ENCODE measurements around the gene THOC6.
A peak's percentile ranks its signal among the peaks of the same experiment; 100 is the strongest.

GRCh38 chr16:3059041-3059722 lies 35.3 kb downstream of the THOC6 start:
- TF ChIP-seq ZNF335 (tag by site-specific recombination; conservative IDR thresholded peaks at IDR 0.05) (peak; percentile 79), CTCF (tag by site-specific recombination; IDR thresholded peaks at IDR 0.05) (peak; percentile 99), ZNF146 (tag by site-specific recombination; IDR thresholded peaks at IDR 0.05) (no peak), ZNF24 (tag by site-specific recombination; IDR thresholded peaks at IDR 0.05) (0 out of 2 replicates have a peak, but pooled peaks have one; percentile 17), ZNF664 (tag by site-specific recombination; IDR thresholded peaks at IDR 0.05) (no peak), SETDB1 (IDR thresholded peaks at IDR 0.05; ENCODE audit: insufficient read length, low read length) (no peak), ZNF416 (tag by site-specific recombination; IDR thresholded peaks at IDR 0.05) (no peak), REST (tag by site-specific recombination; IDR thresholded peaks at IDR 0.05) (peak; percentile 36; the same call in 1 of the 2 replicates), BCL11B (tag by site-specific recombination; IDR thresholded peaks at IDR 0.05; ENCODE audit: low read depth) (peak; percentile 58; the same call in 1 of the 2 replicates), SALL2 (tag by site-specific recombination; IDR thresholded peaks at IDR 0.05; ENCODE audit: borderline replicate concordance) (no peak), PRDM6 (tag by site-specific recombination; IDR thresholded peaks at IDR 0.05) (no peak), ZNF530 (tag by site-specific recombination; IDR thresholded peaks at IDR 0.05; ENCODE audit: low read depth) (no peak)

Measured in HEK293 (cell line).